Pons (tissue), 1 donor: ENCODE data around the gene CADPS2.
A peak's percentile ranks its signal among the peaks of the same experiment; 100 is the strongest.

Experiments
- DNase-seq: peaks from one replicate; pipeline ENCODE4 v3.0.0-alpha.2; 2016; ENCODE audit warnings: low spot score

Gene CADPS2

GRCh38 chr7:122364761-122365280 lies 521.4 kb downstream of the CADPS2 start:
- DNase-seq, result no peak

- DNase-seq, result no peak
Measured at GRCh38 chr7:122363144-122363543, 523.1 kb downstream of the CADPS2 start.

- DNase-seq, result no peak
Measured at GRCh38 chr7:122362473-122362872, 523.8 kb downstream of the CADPS2 start.

GRCh38 chr7:122354656-122355055 lies 531.6 kb downstream of the CADPS2 start:
- no peak for DNase-seq

- no peak for DNase-seq
Measured at GRCh38 chr7:122352454-122352853, 533.8 kb downstream of the CADPS2 start.

GRCh38 chr7:122350701-122351100 lies 535.6 kb downstream of the CADPS2 start:
- DNase-seq, result no peak

- no peak for DNase-seq
Measured at GRCh38 chr7:122344303-122344620, 542.0 kb downstream of the CADPS2 start.

GRCh38 chr7:122343601-122344302 lies 542.5 kb downstream of the CADPS2 start:
- DNase-seq, result no peak

GRCh38 chr7:122340427-122340826 lies 545.8 kb downstream of the CADPS2 start:
- no peak for DNase-seq

GRCh38 chr7:122339145-122339904 lies 546.9 kb downstream of the CADPS2 start:
- no peak for DNase-seq

- no peak for DNase-seq
Measured at GRCh38 chr7:122337011-122337410, 549.2 kb downstream of the CADPS2 start.

GRCh38 chr7:122329145-122329802 lies 557.0 kb downstream of the CADPS2 start:
- DNase-seq, result peak; percentile 15

- no peak for DNase-seq
Measured at GRCh38 chr7:122327969-122328368, 558.3 kb downstream of the CADPS2 start.

GRCh38 chr7:122316467-122317388 lies 569.5 kb downstream of the CADPS2 start:
- DNase-seq, result no peak

- no peak for DNase-seq
Measured at GRCh38 chr7:122315507-122316466, 570.5 kb downstream of the CADPS2 start.

- no peak for DNase-seq
Measured at GRCh38 chr7:122314284-122314683, 572.0 kb downstream of the CADPS2 start.

GRCh38 chr7:122312789-122313188 lies 573.5 kb downstream of the CADPS2 start:
- no peak for DNase-seq

GRCh38 chr7:122311734-122312450 lies 574.4 kb downstream of the CADPS2 start:
- DNase-seq, result no peak

GRCh38 chr7:122311050-122311700 lies 575.1 kb downstream of the CADPS2 start:
- DNase-seq, result no peak
